Neuronal stem cell (in vitro differentiated cells): Measurements from ENCODE around the gene ARF3.
A peak's percentile ranks its signal among the peaks of the same experiment; 100 is the strongest.

ENCODE experiments used
- DNase-seq: peaks from one replicate; pipeline ENCODE4 v3.0.0-alpha.2; 2013; ENCODE audit warnings: low spot score
- H2AFZ ChIP-seq: one replicate; pipeline ENCODE4 v1.6.1; 2013; ENCODE audit warnings: mild to moderate bottlenecking, low read length, inconsistent platforms
- H2AK5ac ChIP-seq: 2 replicates; pipeline ENCODE4 v1.6.1; 2013; ENCODE audit warnings: low read depth, mild to moderate bottlenecking, inconsistent platforms, low read length, moderate library complexity, mixed read lengths
- H2BK120ac ChIP-seq: 2 replicates; pipeline ENCODE4 v1.6.1; 2013; ENCODE audit warnings: low read depth, mild to moderate bottlenecking, inconsistent platforms, low read length, moderate library complexity, mixed read lengths
- H2BK12ac ChIP-seq: one replicate; pipeline ENCODE4 v1.6.1; 2013; ENCODE audit warnings: low read length, inconsistent platforms
- H2BK15ac ChIP-seq: 2 replicates; pipeline ENCODE4 v1.6.1; 2013; ENCODE audit warnings: mild to moderate bottlenecking, low read length, inconsistent platforms, mixed read lengths
- H2BK5ac ChIP-seq: one replicate; pipeline ENCODE4 v1.6.1; 2013; ENCODE audit warnings: inconsistent platforms, mild to moderate bottlenecking, low read length, moderate library complexity
- H3K14ac ChIP-seq: one replicate; pipeline ENCODE4 v1.6.1; 2013; ENCODE audit warnings: low read length, inconsistent platforms
- H3K18ac ChIP-seq: 2 replicates; pipeline ENCODE4 v1.6.1; 2013; ENCODE audit warnings: low read length, inconsistent platforms
- H3K23ac ChIP-seq: 2 replicates; pipeline ENCODE4 v1.6.1; 2013; ENCODE audit warnings: low read depth, mild to moderate bottlenecking, mixed read lengths, low read length, inconsistent platforms; ENCODE audit not compliant: poor library complexity
- H3K27ac ChIP-seq: replicated peaks from 3 replicates; pipeline ENCODE4 v1.5.1; 2013; ENCODE audit warnings: low read length, inconsistent platforms
- H3K27me3 ChIP-seq, 3 experiments: 2 replicates each; pipeline ENCODE4 v1.6.1; 2013; ENCODE audit warnings: low read length in 3 of 3, mild to moderate bottlenecking in 2 of 3, inconsistent platforms in 1 of 3, low read depth in 1 of 3, mixed read lengths in 1 of 3, moderate library complexity in 1 of 3; ENCODE audit not compliant: control insufficient read depth in 3 of 3, insufficient read depth in 3 of 3
- H3K36me3 ChIP-seq, 2 donors: replicated peaks in 1 of 2; 2 replicates each; pipeline ENCODE4 v1.6.1; 2013; ENCODE audit warnings: low read length in 2 of 2; ENCODE audit not compliant: control insufficient read depth in 2 of 2, insufficient read depth in 2 of 2
- H3K4ac ChIP-seq: 2 replicates; pipeline ENCODE4 v1.6.1; 2013; ENCODE audit warnings: inconsistent platforms, mild to moderate bottlenecking, low read length, moderate library complexity
- H3K4me1 ChIP-seq, 2 donors: 1 replicate in 1 of 2; 2 replicates in 1 of 2; pipeline ENCODE4 v1.6.1; 2013; ENCODE audit warnings: low read length in 2 of 2, low read depth in 1 of 2; ENCODE audit not compliant: control insufficient read depth in 2 of 2, insufficient read depth in 1 of 2
- H3K4me2 ChIP-seq: one replicate; pipeline ENCODE4 v1.6.1; 2013; ENCODE audit warnings: mild to moderate bottlenecking, low read length, inconsistent platforms; ENCODE audit not compliant: insufficient read depth, poor library complexity, severe bottlenecking
- H3K4me3 ChIP-seq, 2 donors: 2 replicates each; pipeline ENCODE4 v1.5.1; 2013; ENCODE audit warnings: low read length in 2 of 2, mild to moderate bottlenecking in 2 of 2, inconsistent platforms in 1 of 2, moderate library complexity in 1 of 2
- H3K79me1 ChIP-seq: one replicate; pipeline ENCODE4 v1.6.1; 2013; ENCODE audit warnings: low read depth, mild to moderate bottlenecking, inconsistent platforms, low read length, moderate library complexity
- H3K9ac ChIP-seq: one replicate; pipeline ENCODE4 v1.6.1; 2013; ENCODE audit warnings: mild to moderate bottlenecking, low read depth, low read length, inconsistent platforms; ENCODE audit not compliant: poor library complexity
- H3K9me3 ChIP-seq, 2 donors: replicated peaks in 1 of 2; 2 replicates each; pipeline versions ENCODE3 to v1.6.1; 2013; ENCODE audit warnings: low read length in 2 of 2, mild to moderate bottlenecking in 2 of 2, inconsistent platforms in 1 of 2, low read depth in 1 of 2, mixed read lengths in 1 of 2, moderate library complexity in 1 of 2; ENCODE audit not compliant: control insufficient read depth in 2 of 2, insufficient read depth in 1 of 2
- H4K8ac ChIP-seq: one replicate; pipeline ENCODE4 v1.6.1; 2013; ENCODE audit warnings: low read depth, mild to moderate bottlenecking, inconsistent platforms, low read length, moderate library complexity
- H4K91ac ChIP-seq: one replicate; pipeline ENCODE4 v1.6.1; 2013; ENCODE audit warnings: low read length, low read depth, mild to moderate bottlenecking, inconsistent platforms; ENCODE audit not compliant: poor library complexity
- WGBS, 2 donors: extraction: QIAGEN DNeasy Blood & Tissue Kit; methylation state at CpG; one replicate each; pipeline ENCODE4 v1.1.7; 2013; ENCODE audit warnings: missing lambda C conversion rate in 2 of 2, mixed read lengths in 1 of 2; ENCODE audit not compliant: insufficient read length in 2 of 2, insufficient replicate concordance in 1 of 2; ENCODE audit errors: extremely low coverage in 2 of 2; 5-methylcytosine and 5-hydroxymethylcytosine counted together

Gene ARF3

GRCh38 chr12:48985901-48986300 is 28.6 kb upstream of the ARF3 start:
- peaks cover 43 to 88% (median 82%) of the 10 kb centered on the region in 3 experiments for H3K27me3 ChIP-seq
- no peak overlapping the region for H3K9ac ChIP-seq
- no peak overlapping the region for H3K4ac ChIP-seq
- H3K4me1 ChIP-seq = peaks cover 14 to 21% of the 10 kb centered on the region in 2 donors
- H3K4me3 ChIP-seq = no peak overlapping the region
- no peak overlapping the region for H2AK5ac ChIP-seq
- no CpG with 5 or more reads among the region's 2 CpGs for WGBS, 2 donors
- no peak overlapping the region for H4K8ac ChIP-seq
- no peak overlapping the region for H2BK15ac ChIP-seq
- H3K4me2 ChIP-seq = no peak overlapping the region
- H2AFZ ChIP-seq = no peak overlapping the region
- H2BK12ac ChIP-seq = no peak overlapping the region
- H3K27ac ChIP-seq = no peak overlapping the region
- peaks cover 0 to 2% of the 10 kb centered on the region in 2 donors for H3K9me3 ChIP-seq
- H2BK5ac ChIP-seq = no peak overlapping the region
- H3K36me3 ChIP-seq = no peaks in the 10 kb centered on the region
- no peaks in the 10 kb centered on the region for H3K79me1 ChIP-seq
- no peak overlapping the region for H4K91ac ChIP-seq
- H3K23ac ChIP-seq = no peak overlapping the region
- DNase-seq = no peak
- H2BK120ac ChIP-seq = no peak overlapping the region
- H3K18ac ChIP-seq = peak overlapping the region; percentile 5
- no peak overlapping the region for H3K14ac ChIP-seq

DNA sequence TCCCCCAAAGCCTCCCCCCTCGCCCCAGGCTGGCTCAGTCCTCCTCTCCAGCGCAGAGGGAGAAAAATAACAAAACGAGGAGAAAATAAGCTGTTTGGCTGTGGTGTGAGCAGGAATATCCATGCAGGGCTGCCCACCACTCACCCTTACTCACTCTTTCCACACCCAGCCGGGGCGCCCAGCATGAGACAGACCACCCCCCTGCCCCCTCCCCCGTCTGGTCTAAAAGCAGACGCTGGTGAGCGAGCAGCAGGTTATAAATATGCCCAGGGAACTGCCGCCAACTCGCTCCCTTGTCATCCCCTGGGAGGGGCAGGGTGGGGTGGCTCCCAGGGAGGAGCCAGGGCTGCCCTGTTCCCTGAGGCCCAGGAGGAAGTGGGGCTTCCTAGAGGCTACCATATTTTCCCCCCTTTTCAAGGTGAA is 28.2 kb upstream of the ARF3 start:
- no peak overlapping the region for H3K4me3 ChIP-seq
- no peak overlapping the region for H4K91ac ChIP-seq
- peaks cover 10 to 22% of the 10 kb centered on the region in 2 donors for H3K4me1 ChIP-seq
- no peak overlapping the region for H3K14ac ChIP-seq
- H2AK5ac ChIP-seq = no peak overlapping the region
- no peak overlapping the region for H4K8ac ChIP-seq
- no peak overlapping the region for H3K27ac ChIP-seq
- peaks cover 45 to 88% (median 86%) of the 10 kb centered on the region in 3 experiments for H3K27me3 ChIP-seq
- H2BK120ac ChIP-seq = no peak overlapping the region
- H2BK5ac ChIP-seq = no peak overlapping the region
- peaks cover 0 to 2% of the 10 kb centered on the region in 2 donors for H3K9me3 ChIP-seq
- no peak overlapping the region for H3K4ac ChIP-seq
- DNase-seq = no peak
- no CpG with 5 or more reads among the region's 10 CpGs for WGBS, 2 donors
- no peak overlapping the region for H3K9ac ChIP-seq
- H2BK15ac ChIP-seq = no peak overlapping the region
- no peaks in the 10 kb centered on the region for H3K79me1 ChIP-seq
- peak overlapping the region; percentile 23 for H3K18ac ChIP-seq
- no peaks in the 10 kb centered on the region for H3K36me3 ChIP-seq
- no peak overlapping the region for H3K23ac ChIP-seq
- H2BK12ac ChIP-seq = no peak overlapping the region
- no peak overlapping the region for H2AFZ ChIP-seq
- H3K4me2 ChIP-seq = no peak overlapping the region

GRCh38 chr12:48982397-48983080 is 25.3 kb upstream of the ARF3 start:
- H3K4me2 ChIP-seq = no peak overlapping the region
- H2AFZ ChIP-seq = no peak overlapping the region
- H3K36me3 ChIP-seq = no peaks in the 10 kb centered on the region
- no peak overlapping the region for H2AK5ac ChIP-seq
- no peak overlapping the region for H3K4me3 ChIP-seq
- H3K14ac ChIP-seq = no peak overlapping the region
- H3K27me3 ChIP-seq = peaks cover 68 to 98% (median 90%) of the 10 kb centered on the region in 3 experiments
- H4K8ac ChIP-seq = no peak overlapping the region
- no peak overlapping the region for H3K9ac ChIP-seq
- H2BK120ac ChIP-seq = no peak overlapping the region
- H3K18ac ChIP-seq = no peak overlapping the region
- H3K9me3 ChIP-seq = peaks cover 0 to 2% of the 10 kb centered on the region in 2 donors
- no peaks in the 10 kb centered on the region for H3K79me1 ChIP-seq
- H3K23ac ChIP-seq = no peak overlapping the region
- H3K4ac ChIP-seq = no peak overlapping the region
- no peak overlapping the region for H4K91ac ChIP-seq
- H2BK15ac ChIP-seq = no peak overlapping the region
- no peak overlapping the region for H3K27ac ChIP-seq
- peaks cover 12 to 30% of the 10 kb centered on the region in 2 donors for H3K4me1 ChIP-seq
- WGBS, 2 donors = no CpG with 5 or more reads among the region's 6 CpGs
- H2BK12ac ChIP-seq = no peak overlapping the region
- DNase-seq = no peak
- no peak overlapping the region for H2BK5ac ChIP-seq

GRCh38 chr12:48981757-48982157 is 24.5 kb upstream of the ARF3 start:
- H2AK5ac ChIP-seq = no peak overlapping the region
- peak overlapping the region; percentile 57 for H2AFZ ChIP-seq
- peak overlapping the region; percentile 74 for H3K9ac ChIP-seq
- peaks cover 74 to 98% (median 95%) of the 10 kb centered on the region in 3 experiments for H3K27me3 ChIP-seq
- H3K4me2 ChIP-seq = peak overlapping the region; percentile 29
- peaks cover 7 to 27% of the 10 kb centered on the region in 2 donors for H3K4me1 ChIP-seq
- DNase-seq = no peak
- H2BK15ac ChIP-seq = no peak overlapping the region
- H3K14ac ChIP-seq = peak overlapping the region; percentile 49
- H4K91ac ChIP-seq = no peak overlapping the region
- no peaks in the 10 kb centered on the region for H3K79me1 ChIP-seq
- H4K8ac ChIP-seq = no peak overlapping the region
- no peaks in the 10 kb centered on the region for H3K36me3 ChIP-seq
- H2BK120ac ChIP-seq = no peak overlapping the region
- H3K18ac ChIP-seq = peak overlapping the region; percentile 93
- H3K4me3 ChIP-seq = no peak overlapping the region
- H3K4ac ChIP-seq = no peak overlapping the region
- peak overlapping the region; percentile 91 for H3K23ac ChIP-seq
- no peak overlapping the region for H2BK5ac ChIP-seq
- H3K9me3 ChIP-seq = peaks cover 0 to 5% of the 10 kb centered on the region in 2 donors
- WGBS, 2 donors = no CpG with 5 or more reads among the region's 13 CpGs
- H2BK12ac ChIP-seq = no peak overlapping the region
- H3K27ac ChIP-seq = no peak overlapping the region
